Body of pancreas (tissue), 4 donors: ENCODE results near the gene SLC12A6.

Experiments used
- POLR2A ChIP-seq, 3 donors: fragments of 450-650 bp; IDR thresholded peaks; one replicate each; pipeline ENCODE4 v1.6.1; 2016; ENCODE audit warnings: antibody characterized with exemption in 3 of 3, mild to moderate bottlenecking in 2 of 3
- TF ChIP-seq, protein P1 (sequence below), 7 experiments: fragments of 450-650 bp in 4 of 7; fragments of 200-600 bp in 3 of 7; sonication (generic) in 3 of 7; IDR thresholded peaks; one replicate each; pipeline ENCODE4 v1.5.1; 2016 to 2019; ENCODE audit warnings: antibody characterized with exemption in 7 of 7

DNA sequence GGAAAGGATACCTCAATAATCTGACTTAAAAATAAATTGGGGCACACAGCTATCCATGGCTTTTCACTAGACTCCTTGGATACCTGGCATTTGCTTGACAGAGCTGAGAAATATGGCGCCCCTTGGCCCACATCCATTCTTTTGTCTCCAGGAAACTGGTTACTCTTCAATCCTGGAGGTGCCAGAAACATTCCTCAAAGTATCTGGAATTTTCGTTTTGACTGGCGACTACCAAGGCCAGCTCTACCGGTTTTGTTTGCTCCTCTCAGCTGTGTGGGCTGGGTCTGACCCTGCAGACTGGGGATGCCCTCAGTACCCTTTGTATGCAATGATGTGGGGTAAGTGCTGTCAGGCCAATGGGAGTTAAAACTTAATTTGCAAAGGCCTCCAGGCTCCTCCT is 154.6 kb downstream of the SLC12A6 start:
- TF ChIP-seq, protein P1, sequence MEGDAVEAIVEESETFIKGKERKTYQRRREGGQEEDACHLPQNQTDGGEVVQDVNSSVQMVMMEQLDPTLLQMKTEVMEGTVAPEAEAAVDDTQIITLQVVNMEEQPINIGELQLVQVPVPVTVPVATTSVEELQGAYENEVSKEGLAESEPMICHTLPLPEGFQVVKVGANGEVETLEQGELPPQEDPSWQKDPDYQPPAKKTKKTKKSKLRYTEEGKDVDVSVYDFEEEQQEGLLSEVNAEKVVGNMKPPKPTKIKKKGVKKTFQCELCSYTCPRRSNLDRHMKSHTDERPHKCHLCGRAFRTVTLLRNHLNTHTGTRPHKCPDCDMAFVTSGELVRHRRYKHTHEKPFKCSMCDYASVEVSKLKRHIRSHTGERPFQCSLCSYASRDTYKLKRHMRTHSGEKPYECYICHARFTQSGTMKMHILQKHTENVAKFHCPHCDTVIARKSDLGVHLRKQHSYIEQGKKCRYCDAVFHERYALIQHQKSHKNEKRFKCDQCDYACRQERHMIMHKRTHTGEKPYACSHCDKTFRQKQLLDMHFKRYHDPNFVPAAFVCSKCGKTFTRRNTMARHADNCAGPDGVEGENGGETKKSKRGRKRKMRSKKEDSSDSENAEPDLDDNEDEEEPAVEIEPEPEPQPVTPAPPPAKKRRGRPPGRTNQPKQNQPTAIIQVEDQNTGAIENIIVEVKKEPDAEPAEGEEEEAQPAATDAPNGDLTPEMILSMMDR (IDR thresholded peaks at IDR 0.05): no peak
- no peak for TF ChIP-seq POLR2A (IDR thresholded peaks at IDR 0.05)
